Activated CD4-positive, alpha-beta T cell treated with anti-CD3 and anti-CD28 coated beads, Interleukin-2, amount 50 U/mL, for 48 hours (primary cell): ENCODE measurements around the gene IP6K1.
A peak's percentile ranks its signal among the peaks of the same experiment; 100 is the strongest.

Experiments used
- DNase-seq, 2 experiments: peaks; one replicate each; pipeline ENCODE4 v3.0.0-alpha.2; 2020

IP6K1 gene

DNA sequence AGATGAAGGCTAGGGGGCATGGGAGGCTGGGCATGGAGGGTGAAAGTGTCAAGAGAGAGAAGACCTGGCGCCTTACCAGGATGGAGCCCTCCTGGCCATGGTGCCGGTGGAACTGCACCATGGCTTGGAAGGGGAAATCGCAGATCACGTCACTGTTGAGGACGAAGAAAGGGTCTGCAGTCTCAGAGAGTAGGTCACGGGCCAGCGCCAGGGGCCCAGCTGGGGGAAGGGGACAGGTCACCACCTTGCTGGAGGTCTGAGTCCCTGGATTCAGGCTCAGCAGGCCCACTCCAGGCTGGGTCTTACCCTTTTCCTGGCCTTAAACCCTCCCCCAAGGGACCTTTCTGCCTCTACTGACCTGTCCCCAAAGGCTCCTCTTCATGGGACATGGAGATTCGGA lies 63.4 kb downstream of the IP6K1 start:
- no peak for DNase-seq

DNA sequence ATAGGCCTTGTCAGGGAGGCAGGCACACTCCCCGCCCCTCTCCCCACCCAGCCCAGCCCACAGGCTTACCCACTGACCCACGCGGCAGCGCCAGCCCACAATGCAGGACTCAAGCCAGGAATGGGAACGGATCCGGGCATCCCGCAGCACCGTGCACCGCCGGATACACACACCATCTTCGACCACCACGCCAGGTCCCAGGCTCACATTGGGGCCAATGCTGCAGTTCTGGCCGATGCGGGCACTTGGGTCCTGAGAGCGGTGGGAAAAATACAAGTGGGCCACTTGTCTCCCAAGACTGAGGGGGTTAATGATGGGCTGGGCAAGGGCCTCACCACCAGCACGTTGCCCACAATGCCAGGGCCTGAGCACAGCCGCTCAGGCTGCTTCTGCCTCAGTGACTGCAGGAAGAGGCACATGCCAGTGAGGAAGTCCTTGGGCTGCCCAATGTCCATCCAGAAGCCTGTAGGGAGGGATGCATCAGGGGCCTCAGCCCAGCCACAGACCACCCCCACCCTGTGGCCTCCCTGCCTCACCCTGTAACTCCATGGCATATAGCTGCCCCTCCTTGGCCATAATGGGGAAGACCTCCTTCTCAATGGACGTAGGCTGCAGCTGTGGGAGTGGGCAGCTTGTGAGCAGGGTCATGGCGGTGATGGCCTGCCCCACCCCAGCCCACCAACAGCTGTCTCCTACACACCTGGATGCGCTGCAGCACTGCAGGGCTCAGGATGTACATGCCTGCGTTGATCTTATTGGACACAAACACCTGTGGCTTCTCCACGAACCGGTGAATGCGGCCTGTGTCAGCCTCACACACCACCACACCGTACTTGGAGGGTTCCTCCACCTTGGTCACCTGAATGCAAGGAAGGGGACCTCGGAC lies 64.2 kb downstream of the IP6K1 start:
- no peak for DNase-seq

DNA sequence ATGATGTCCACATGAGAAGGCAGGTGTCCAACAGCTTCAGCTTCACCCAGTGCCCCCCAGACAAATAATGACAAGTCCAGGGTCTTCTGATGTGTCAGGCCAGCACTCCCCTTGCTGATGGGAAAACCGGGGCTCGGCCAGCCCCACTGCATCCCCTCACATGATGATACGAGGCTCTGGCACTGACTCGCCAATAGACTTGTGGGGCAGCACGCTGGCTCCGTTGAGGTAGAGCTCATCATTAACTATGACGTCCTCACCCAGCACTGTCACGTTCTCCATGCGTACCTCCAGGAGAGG lies 64.8 kb downstream of the IP6K1 start:
- no peak for DNase-seq

DNA sequence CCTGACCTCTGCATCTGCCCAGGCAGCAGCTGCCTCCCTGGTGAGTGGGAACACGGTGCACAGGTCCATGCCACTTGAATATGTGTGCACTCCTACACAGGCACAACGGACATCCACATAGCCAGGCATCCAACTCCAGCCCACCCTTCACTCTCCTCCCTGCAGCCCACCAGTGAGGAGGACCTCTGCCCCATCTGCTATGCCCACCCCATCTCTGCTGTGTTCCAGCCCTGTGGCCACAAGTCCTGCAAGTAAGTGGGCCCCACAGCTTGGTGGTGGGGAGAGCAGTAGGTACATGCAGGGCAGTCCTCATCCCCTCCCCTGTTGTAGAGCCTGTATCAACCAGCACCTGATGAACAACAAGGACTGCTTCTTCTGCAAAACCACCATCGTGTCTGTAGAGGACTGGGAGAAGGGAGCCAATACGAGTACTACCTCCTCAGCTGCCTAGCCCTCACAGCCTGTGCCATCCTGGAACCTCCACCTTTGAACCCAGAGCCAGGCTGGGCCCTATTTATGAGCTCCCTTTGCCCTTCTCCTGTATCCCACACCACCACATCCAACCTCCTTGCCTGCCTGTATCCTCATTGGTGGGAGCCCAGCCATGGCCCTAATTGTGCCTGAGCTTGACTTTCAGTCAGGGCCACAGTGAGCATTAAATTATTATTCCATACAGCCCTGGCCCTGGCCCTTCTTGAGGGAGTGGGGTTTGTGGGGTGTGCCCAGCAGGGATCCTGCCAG lies 65.3 kb downstream of the IP6K1 start:
- DNase-seq: no peak

DNA sequence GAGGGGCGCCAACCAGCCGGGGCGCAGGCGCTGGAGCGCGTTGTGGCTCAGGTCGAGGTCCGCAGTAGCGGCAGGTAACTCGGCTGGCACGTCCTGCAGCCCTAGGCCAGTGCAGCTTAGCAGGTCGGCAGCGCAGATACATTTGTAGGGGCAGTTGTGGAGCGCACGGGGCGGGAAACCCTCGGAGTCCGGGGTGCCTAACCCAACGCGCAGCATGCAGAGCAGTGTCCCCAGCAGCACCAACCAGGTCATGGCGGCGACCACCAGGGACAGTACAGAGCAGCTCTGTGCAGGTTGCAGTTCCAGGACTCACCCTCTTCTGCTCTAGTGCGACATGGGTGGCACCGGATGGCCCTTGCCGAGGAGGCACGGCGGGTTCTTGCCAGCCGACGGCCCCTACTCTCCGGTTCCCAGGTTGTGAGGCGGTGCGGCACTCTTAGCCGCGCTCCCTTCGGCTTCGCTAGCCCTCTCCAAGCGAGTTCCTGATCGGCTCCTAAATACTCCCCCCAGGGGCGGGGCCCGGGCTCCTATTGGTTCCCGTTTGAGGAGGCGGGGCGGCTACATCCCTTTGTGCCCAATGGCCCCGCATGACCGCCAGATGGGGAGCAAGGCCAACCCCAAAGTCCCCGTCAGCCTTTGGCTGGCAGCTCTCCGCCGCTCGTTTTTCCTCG lies 67.0 kb downstream of the IP6K1 start, which contains the start of gene AMIGO3:
AMIGO3 (minus strand) TSS at position 471 of the 671 bp plus-strand sequence; CDS start at position 252, 219 bp downstream.
- peak; percentile 94 to 96 for DNase-seq

DNA sequence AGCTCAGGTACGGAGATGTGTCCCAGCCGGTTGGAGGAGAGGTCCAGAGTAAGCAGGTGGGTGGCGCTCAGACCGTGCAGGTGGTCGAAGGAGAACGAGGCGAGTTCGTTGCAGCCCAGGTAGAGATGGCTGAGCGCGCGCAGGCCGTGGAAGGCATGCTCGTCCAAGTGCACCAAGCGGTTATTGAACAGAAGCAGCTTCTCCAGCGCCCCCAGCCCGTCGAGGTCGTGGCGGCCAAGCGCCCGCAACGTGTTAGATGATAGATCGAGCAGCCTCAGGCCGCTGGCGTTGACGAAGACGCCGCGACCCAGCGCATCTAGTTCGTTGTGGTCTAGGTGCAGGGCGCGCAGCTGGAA lies 67.5 kb downstream of the IP6K1 start:
- DNase-seq: peak in 1 of 2 experiments; percentile 30

- DNase-seq: no peak
Measured at GRCh38 chr3:49717959-49718857, 68.1 kb downstream of the IP6K1 start.

GRCh38 chr3:49717211-49717958 lies 69.0 kb downstream of the IP6K1 start:
- DNase-seq: no peak

DNA sequence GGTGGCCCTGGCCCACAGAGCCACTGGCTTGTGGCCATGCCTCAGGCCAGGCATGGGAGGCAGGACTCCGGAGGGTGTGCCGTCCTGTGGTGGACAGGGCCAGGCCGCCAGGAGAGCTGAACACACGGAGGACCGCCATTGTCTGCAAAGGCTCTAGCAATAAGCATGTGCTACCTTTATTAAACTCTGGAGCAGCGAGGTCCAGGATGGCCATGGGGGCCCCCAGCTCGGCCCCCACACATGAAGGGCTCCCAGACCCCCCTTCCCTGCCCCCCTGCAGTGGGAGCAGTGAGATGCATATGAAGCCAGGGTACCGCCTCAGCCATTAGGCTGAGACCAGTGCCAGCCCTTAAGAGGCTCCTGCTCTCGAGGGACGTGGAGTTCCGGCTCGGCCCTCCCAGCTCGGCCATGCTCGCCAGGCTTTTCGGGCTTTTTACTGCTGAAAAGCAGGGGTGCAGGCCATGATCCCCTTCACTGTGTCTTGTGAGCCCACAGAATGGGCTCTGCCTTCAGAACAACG lies 69.6 kb downstream of the IP6K1 start:
- DNase-seq: no peak

DNA sequence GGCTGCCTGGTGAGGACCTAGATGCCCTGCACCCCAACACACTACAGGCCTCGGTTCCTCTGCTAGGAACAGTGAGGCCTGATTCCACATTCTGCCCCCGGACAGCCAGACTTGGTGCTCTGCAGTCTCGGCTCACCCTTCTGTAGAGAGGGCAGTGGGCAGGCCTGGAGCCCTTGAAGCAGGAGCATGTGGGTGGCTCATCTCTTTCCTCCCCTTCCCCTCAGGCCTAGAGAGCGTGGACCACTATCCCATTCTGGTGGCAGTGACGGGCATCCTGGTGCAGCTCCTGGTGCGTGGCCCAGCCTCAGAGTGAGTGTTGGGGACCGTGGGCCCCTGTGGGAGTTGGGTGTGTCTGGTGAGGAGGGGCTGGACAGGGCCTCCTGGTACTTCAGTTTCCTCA lies 70.2 kb downstream of the IP6K1 start:
- no peak for DNase-seq

DNA sequence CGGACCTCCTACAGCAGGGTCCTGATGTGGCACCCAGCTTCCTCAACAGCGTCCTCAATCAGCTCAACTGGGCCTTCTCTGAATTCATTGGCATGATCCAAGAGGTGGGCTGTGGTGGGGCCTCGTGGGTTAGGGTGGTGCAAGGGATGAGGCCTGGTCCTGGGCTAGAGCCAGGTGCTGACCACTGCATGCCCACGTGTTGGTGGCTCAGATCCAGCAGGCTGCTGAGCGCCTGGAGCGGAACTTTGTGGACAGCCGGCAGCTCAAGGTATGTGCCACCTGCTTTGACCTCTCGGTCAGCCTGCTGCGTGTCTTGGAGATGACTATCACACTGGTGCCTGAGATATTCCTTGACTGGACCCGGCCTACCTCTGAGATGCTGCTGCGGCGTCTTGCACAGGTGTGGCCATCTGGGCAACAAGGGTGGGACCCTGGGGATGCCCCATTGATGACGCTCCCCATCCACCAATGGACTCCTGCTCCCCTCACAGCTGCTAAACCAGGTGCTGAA lies 70.7 kb downstream of the IP6K1 start:
- no peak for DNase-seq

DNA sequence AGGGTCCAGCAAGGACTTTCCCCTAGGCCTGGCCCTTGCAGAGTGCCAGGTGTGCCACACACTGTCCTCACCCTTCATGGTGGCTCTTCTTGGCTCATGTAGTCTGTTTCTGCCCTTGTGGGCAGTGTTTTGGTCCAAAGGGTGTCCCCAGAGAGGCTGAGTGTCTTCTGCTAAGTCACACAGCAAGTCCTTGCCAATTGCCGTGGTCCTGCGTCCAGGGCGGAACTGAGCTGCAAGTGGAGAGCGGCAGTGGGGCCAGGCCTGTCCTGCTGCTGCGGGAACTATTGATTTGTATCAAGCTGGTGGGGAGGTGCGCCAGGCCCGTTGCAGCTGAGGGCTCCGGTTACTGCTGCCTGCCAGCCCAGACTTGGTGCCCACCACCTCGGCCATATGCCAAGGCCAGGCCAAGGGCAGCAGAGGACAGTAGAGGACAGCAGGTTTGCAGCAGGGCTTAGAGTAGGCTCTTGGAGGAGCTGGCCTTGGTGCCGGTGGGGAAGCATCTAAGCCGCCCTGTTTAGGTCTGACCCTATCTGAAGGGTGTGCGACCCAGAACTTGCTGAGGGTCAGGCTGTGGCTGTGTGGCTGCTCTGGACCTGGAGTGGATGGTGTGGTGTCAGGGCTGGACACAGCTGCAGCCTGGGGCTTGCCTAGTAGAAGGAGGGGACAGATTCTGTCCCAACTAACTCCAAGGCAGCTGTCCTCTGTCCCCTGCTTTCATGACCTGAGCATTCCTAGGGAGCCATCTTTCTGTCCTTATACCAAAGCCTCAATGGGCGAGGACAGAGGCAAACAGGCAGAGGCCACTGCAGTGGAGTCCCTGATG lies 71.4 kb downstream of the IP6K1 start:
- no peak for DNase-seq

GRCh38 chr3:49713336-49714105 lies 72.8 kb downstream of the IP6K1 start:
- DNase-seq: no peak

DNA sequence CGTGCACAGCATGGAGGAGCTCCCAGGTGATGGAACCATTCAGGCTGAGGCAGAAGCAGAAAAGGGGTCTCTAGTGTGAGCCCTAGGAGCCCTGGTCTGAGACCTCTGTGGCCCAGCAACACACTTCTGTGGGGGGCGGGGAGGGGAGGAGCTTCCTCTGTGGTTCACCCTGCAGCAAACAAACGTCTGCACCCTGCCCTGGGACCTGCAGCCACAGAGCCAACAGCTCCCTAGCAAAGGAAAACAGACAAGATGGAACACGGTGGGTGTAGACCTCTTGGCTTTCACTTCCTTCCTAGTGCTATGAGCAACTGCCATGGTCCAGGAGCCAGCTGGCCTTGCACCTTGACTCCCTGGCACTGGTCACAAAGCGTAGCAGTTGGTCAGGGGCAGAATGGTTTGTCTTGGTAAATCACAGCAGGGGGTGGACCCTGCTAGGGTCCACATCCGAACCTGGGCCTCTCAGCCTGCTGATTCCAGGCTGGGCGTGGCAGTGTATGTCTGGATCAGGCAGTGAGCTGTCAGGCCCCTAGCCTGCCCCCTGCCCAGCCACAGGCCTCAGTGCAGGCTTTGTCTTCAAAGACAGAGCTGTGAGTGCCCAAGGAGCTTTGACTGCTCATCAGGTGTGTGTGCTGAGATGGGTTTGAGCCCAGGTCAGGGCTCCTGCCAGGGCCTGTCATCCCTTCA lies 73.6 kb downstream of the IP6K1 start:
- no peak for DNase-seq

DNA sequence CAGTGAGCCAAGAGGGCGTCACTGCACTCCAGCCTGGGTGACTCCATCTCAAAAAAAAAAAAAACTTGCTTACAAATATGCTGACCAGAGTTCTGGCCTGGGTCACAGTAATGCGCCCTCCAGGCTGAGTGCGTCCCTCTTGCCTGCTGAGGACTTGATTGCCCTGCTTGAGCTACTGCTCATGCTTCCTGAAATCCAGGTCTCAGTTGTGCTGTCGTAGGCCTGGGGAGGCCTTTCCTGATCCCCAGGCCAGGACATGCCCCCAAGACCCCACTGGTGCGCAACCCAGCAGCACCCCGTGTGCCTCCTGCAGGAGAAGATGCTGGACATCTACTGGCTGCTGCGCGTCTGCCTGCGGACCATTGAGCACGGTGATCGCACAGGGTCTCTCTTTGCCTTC lies 74.2 kb downstream of the IP6K1 start:
- DNase-seq: no peak

DNA sequence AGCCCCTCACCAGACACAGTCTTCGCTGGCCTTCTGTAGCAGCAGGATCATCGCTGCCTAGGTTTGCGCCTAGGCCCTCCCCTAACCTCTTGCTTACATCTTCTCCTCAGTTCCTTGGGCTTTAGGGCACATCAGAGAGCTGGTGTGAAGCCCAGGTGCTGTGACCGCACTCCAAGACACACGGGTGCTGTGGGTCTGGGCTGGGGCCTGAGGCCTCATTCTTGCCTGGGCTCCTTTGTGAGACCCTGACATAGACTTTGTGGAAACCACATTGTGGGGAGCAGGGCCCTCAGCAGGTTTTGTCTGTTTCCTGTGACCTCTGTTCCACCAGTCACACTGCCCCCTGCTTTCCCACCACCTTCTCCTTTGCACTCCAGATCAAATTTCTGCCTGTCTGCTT lies 74.9 kb downstream of the IP6K1 start:
- DNase-seq: no peak

DNA sequence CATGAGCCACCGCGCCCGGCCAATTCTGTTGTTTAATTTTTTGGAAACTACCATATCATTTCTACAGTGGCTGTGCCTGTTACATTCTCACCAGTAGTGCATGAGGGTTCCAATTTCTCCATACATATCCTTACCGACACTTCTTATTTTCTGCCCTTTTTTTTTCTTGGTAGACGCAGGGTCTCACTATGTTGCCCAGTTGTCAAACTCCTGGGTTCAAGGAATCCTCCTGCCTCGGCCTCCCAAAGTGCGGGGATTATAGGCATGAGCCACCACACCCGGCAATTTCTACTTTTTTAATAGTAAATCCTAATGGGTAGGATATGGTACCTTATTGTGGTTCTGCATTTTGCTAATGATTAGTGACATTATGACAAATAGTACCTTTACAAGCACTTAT lies 76.5 kb downstream of the IP6K1 start:
- DNase-seq: no peak

GRCh38 chr3:49707113-49707480 lies 79.2 kb downstream of the IP6K1 start:
- no peak for DNase-seq

GRCh38 chr3:49706456-49707112 lies 79.8 kb downstream of the IP6K1 start:
- no peak for DNase-seq
